Natural killer cell treated with Interleukin-12 subunit alpha and Interleukin-12 subunit beta and Interleukin-15 and Interleukin-18, amount 100 ng/mL, for 72 hours (primary cell): ENCODE measurements around the gene MN1. TPM values are rescaled to one million over a fixed set of nuclear protein-coding genes. Genes with fewer than 3 reads are reported as not detected.

Experiments
- ATAC-seq, 2 donors: fragments of 150-1000 bp; cut with Tn5 transposase in 1 of 2; sonication (Bioruptor Pico), chemical (Tn5 transposase) in 1 of 2; 2 replicates each; pipeline ENCODE4 v1.10.0; 2021
- DNase-seq: peaks from one replicate; pipeline ENCODE4 v3.0.0; 2022; ENCODE audit warnings: low spot score
- H3K27ac Mint-ChIP-seq, 2 donors: 1 replicate in 1 of 2; 2 replicates in 1 of 2; pipeline ENCODE4 v1.8.0; 2022; ENCODE audit warnings: mixed read lengths in 2 of 2, mild to moderate bottlenecking in 1 of 2, moderate library complexity in 1 of 2
- H3K27me3 Mint-ChIP-seq, 2 donors: 1 replicate in 1 of 2; 2 replicates in 1 of 2; pipeline ENCODE4 v1.8.0; 2022; ENCODE audit warnings: mixed read lengths in 2 of 2
- H3K36me3 Mint-ChIP-seq: one replicate; pipeline ENCODE4 v1.8.0; 2022; ENCODE audit warnings: mixed read lengths
- H3K4me1 Mint-ChIP-seq, 2 donors: 1 replicate in 1 of 2; 2 replicates in 1 of 2; pipeline ENCODE4 v1.8.0; 2022; ENCODE audit warnings: low read depth in 2 of 2, mixed read lengths in 2 of 2, mild to moderate bottlenecking in 1 of 2
- H3K4me3 Mint-ChIP-seq: one replicate; pipeline ENCODE4 v1.8.0; 2022; ENCODE audit warnings: mixed read lengths
- H3K9me3 Mint-ChIP-seq: 2 replicates; pipeline ENCODE4 v1.8.0; 2022; ENCODE audit warnings: mixed read lengths
- total RNA-seq, 2 donors: library from RNA; stranded (reverse); gene quantifications; one replicate each; pipeline ENCODE4 v1.2.3, GENCODE V29; 2022

Gene MN1
- total RNA-seq, 2 donors from 2014 or later: 0.61 to 2.5 TPM

DNA sequence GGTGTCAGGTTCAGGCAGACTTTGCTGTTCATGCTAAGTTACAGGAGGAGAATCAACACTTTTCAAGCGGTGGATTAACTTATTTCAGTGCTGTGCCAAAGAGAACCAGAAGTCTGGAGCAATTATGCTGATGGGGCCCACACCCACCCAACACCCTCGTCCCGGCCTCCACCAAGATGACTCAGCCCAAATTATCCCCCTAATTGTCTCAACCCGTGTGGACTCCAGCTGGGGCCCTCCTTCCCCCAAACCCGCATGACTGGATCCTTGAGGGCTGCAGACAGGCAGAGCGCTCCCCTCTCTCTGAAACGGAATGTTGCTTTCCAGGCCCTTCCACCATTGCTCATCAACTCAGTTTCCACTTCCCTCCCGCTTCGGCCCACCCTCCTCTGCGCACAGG lies 34.6 kb upstream of the MN1 start:
- no peak for DNase-seq
- Mint-ChIP-seq H3K27me3 (no peaks in the 10 kb centered on the region), H3K4me3 (no peak overlapping the region), H3K27ac (no peak overlapping the region), H3K9me3 (no peaks in the 10 kb centered on the region), H3K4me1 (peaks cover 7% of the 10 kb centered on the region in 2 donors), H3K36me3 (peaks cover 12% of the 10 kb centered on the region)
- no peak for ATAC-seq

GRCh38 chr22:27835446-27835845 lies 33.9 kb upstream of the MN1 start:
- peaks cover 7% of the 10 kb centered on the region in 2 donors for H3K4me1 Mint-ChIP-seq
- H3K27me3 Mint-ChIP-seq: no peaks in the 10 kb centered on the region
- H3K9me3 Mint-ChIP-seq: no peaks in the 10 kb centered on the region
- DNase-seq (no peak), ATAC-seq (no peak)
- no peak overlapping the region for H3K4me3 Mint-ChIP-seq
- peaks cover 12% of the 10 kb centered on the region for H3K36me3 Mint-ChIP-seq
- H3K27ac Mint-ChIP-seq: no peak overlapping the region

- Mint-ChIP-seq H3K36me3 (peaks cover 12% of the 10 kb centered on the region), H3K4me3 (no peak overlapping the region), H3K4me1 (peaks cover 7% of the 10 kb centered on the region in 2 donors), H3K27me3 (no peaks in the 10 kb centered on the region), H3K9me3 (no peaks in the 10 kb centered on the region), H3K27ac (no peak overlapping the region)
- ATAC-seq (peak in 1 of 2 donors; percentile 20), DNase-seq (no peak)
Measured at GRCh38 chr22:27834364-27835185, 33.0 kb upstream of the MN1 start.

DNA sequence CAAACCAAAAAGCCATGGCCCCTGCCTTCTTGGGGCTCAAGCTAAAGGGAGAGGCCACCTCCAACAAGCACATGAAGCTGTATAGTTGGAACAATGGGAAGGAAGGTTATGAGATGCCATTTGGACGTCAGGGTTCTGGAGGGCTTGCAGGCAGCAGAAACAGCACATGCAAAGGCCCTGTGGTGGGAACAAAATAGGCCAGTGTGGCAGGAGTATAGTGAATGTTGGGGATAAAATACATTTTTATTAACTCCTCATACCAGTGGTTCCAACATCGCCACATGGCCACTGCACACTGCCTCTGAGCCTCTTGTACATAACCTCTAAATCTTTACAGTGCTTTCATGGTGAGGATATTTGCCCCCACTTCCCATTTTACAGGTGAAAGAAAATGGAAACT lies 32.2 kb upstream of the MN1 start:
- Mint-ChIP-seq H3K27me3 (no peaks in the 10 kb centered on the region), H3K36me3 (peaks cover 10% of the 10 kb centered on the region), H3K9me3 (no peaks in the 10 kb centered on the region), H3K27ac (no peak overlapping the region), H3K4me3 (no peak overlapping the region), H3K4me1 (peaks cover 7% of the 10 kb centered on the region in 2 donors)
- ATAC-seq (no peak), DNase-seq (no peak)

- ATAC-seq (no peak), DNase-seq (no peak)
- no peak overlapping the region for H3K27ac Mint-ChIP-seq
- no peak overlapping the region for H3K4me3 Mint-ChIP-seq
- no peaks in the 10 kb centered on the region for H3K27me3 Mint-ChIP-seq
- H3K36me3 Mint-ChIP-seq: peaks cover 7% of the 10 kb centered on the region
- H3K9me3 Mint-ChIP-seq: no peaks in the 10 kb centered on the region
- peaks cover 7% of the 10 kb centered on the region in 2 donors for H3K4me1 Mint-ChIP-seq
Measured at GRCh38 chr22:27832606-27833005, 31.1 kb upstream of the MN1 start.

DNA sequence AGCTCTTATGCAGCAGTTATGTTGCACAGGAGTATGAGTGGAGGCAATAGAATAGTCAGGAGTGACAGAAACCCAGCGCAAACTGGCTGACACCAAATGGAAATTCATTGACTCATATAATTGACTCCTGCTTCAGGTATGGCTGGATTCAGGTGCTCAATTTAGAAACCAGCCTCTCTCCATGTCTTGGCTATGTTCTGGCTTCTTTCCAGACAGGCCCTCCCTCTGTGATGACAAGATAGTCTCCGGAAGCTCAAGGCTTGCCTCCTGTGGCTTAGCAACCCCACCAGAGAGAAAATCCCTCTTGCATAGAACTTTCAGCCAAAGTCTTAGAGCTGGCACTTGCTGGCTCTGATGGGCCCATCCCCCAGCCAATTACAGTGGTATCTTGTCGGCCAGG lies 28.1 kb upstream of the MN1 start:
- Mint-ChIP-seq H3K27me3 (no peaks in the 10 kb centered on the region), H3K4me3 (no peak overlapping the region)

DNA sequence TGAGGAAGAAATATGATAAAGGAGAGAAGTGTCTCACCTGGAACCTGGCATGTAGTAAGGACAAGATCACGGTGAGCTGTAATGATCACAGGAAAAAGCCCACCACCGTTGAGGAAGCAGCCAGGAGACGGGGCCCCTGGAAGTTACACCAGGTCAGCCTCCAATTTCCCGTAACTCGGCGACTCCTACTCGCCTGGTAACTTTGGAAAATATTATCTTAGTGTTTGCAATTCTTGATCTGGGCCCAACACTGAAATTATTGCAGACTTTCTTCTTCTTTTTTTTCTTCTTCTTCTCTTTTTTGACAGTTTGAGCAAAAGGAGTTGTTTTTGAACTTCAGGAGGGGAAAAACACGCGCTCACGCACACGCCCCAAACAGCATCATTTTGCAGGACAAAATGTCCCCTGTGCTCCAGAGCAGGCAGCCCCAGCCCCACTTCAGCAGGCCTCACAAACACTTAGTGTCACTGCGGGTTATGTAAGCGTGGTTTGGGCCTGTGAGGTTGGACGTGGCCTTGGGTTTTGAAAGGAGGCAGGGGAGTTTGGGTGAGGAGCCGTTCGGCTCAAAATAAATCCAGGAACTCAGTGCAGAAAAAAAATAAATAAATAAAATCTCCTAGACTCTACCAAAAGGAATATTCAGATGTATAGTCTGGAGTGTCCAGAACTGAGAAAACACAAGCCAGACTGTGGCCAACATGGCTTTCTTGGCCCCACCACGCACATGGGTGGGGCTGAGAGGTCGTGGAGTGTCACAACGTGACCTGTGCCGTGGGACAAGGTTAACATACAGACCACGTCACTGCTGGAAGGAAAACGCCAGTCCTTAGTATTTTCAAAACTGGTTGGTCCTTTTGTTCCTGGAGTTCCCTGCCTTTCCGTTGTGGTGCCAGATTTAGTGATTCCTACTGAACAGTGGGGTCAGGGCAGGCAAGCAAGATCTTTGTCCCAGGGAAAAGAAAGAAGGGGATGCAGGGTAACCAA lies 26.3 kb upstream of the MN1 start:
- Mint-ChIP-seq H3K9me3 (no peaks in the 10 kb centered on the region), H3K27ac (no peak overlapping the region), H3K4me1 (peaks cover 7% of the 10 kb centered on the region in 2 donors), H3K4me3 (no peak overlapping the region), H3K27me3 (no peaks in the 10 kb centered on the region), H3K36me3 (no peaks in the 10 kb centered on the region)
- DNase-seq: no peak
- ATAC-seq: no peak

More for the DNA sequence above, 28.1 kb upstream of the MN1 start:
- H3K9me3 Mint-ChIP-seq: no peaks in the 10 kb centered on the region
- DNase-seq (no peak), ATAC-seq (no peak)
- H3K4me1 Mint-ChIP-seq: peaks cover 7% of the 10 kb centered on the region in 2 donors
- no peaks in the 10 kb centered on the region for H3K36me3 Mint-ChIP-seq
- H3K27ac Mint-ChIP-seq: no peak overlapping the region

GRCh38 chr22:27825174-27825573 lies 23.6 kb upstream of the MN1 start:
- DNase-seq (no peak), ATAC-seq (no peak)
- Mint-ChIP-seq H3K27ac (no peak overlapping the region), H3K9me3 (no peaks in the 10 kb centered on the region), H3K27me3 (no peaks in the 10 kb centered on the region), H3K4me1 (no peaks in the 10 kb centered on the region), H3K4me3 (no peak overlapping the region), H3K36me3 (no peaks in the 10 kb centered on the region)

- Mint-ChIP-seq H3K9me3 (no peaks in the 10 kb centered on the region), H3K27me3 (no peaks in the 10 kb centered on the region), H3K4me3 (no peak overlapping the region), H3K36me3 (no peaks in the 10 kb centered on the region), H3K27ac (no peak overlapping the region), H3K4me1 (no peaks in the 10 kb centered on the region)
- DNase-seq (no peak), ATAC-seq (no peak)
Measured at GRCh38 chr22:27823221-27823620, 21.7 kb upstream of the MN1 start.

DNA sequence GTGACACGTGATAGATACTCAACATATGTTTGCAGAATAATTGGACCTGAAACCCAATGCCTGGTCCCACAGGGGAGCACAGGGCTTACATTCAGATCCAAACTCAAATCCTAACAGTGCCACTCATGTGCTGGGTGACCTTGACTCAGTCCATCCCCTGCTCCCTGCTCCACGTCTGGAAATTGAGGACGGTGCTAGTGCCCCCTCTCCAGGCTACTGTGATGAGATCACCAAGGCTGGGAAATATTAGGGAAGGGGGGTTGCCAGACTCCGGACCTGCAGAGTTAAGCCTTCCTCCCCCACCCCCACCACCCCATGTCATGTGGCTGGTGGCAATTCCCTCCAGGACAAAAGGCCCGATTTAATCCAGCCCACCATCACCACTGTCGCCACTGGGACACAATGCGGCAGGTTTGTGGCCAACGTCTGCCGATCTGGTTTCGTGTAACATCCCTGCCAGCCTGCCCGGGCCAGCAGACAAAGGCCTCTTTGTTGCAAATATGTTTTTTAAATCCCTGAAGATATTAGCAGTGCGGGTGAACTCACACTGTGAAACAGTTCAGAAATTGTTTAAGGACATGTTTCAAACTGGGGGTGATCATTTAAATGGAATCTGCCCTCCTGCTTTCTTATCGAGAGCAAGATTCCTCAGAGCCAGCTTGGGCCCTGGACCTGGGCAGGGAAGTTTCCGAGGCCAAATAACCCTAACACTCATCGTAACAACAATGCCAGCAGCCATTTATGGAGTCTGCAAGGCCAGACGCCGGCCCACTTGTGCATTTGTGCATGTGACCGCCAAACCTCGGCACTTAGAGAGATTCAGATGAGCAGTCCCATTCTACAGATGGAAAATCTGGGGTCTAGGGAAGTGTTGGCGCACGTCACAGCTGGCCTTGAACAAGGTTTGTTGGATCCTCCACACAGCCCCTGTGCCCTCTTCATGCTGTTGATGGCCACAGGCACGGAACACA lies 19.6 kb upstream of the MN1 start:
- H3K27me3 Mint-ChIP-seq: peaks cover 0 to 8% of the 10 kb centered on the region in 2 donors
- H3K4me3 Mint-ChIP-seq: no peak overlapping the region
- no peak for DNase-seq
- no peak for ATAC-seq
- no peaks in the 10 kb centered on the region for H3K4me1 Mint-ChIP-seq
- H3K36me3 Mint-ChIP-seq: no peaks in the 10 kb centered on the region
- no peak overlapping the region for H3K27ac Mint-ChIP-seq
- H3K9me3 Mint-ChIP-seq: no peaks in the 10 kb centered on the region

DNA sequence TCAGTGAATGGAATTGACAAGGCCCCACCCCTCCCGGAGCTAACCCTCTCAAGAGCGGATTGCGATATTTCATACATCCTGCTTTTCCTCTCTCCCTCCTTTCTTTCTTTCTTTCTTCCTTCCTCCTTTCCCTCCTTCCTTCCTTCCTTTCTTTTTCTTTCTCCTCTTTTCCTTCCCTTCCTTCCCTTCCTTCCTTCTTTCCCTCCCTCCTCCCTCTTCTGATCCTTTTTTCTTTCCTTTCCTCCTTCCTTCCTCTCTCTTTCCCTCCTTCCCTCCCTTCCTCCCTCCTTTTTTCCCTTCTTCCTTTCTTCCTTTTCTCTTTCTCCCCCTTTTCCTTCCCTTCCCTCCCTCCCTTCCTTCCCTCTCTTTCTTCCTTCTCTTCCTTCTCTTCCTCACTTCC lies 15.0 kb upstream of the MN1 start:
- DNase-seq (no peak), ATAC-seq (no peak)
- H3K4me3 Mint-ChIP-seq: no peak overlapping the region
- H3K36me3 Mint-ChIP-seq: no peaks in the 10 kb centered on the region
- H3K9me3 Mint-ChIP-seq: no peaks in the 10 kb centered on the region
- peaks cover 0 to 8% of the 10 kb centered on the region in 2 donors for H3K27me3 Mint-ChIP-seq
- no peaks in the 10 kb centered on the region for H3K4me1 Mint-ChIP-seq
- H3K27ac Mint-ChIP-seq: no peak overlapping the region

DNA sequence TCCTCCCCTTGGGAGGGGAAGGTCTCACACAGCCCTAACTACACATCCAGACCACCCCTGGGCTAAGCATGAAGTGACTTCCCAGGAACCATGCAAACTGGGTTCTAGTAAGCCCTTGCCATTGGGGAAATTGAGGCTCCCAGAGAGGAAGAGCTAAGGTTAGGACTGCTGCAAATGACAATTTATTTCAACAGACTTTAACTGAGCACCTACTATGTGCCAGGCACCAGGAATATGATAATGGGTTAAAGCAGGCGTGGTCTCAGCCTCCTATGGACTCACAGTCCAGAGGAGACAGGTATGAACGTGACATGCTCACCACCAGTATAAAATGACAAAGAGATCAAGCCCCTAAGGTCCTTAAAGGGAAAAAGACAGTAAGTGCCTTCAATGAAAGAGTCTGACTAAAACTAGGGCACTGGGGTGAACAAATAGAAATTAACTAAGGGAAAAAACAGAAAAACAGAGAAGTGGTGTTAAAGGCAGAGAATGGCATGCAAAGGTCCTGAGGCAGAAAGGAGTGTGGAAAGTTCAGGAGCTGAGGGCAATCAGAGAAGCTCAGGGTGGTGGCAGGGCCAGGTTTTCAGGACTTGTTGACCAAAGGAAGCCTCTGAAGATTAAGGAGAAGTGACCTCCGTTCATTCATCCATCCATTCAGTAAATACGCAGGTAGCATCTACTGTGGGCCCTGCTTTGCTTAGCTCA lies 14.4 kb upstream of the MN1 start:
- Mint-ChIP-seq H3K27me3 (peaks cover 0 to 8% of the 10 kb centered on the region in 2 donors), H3K9me3 (no peaks in the 10 kb centered on the region), H3K27ac (no peak overlapping the region), H3K4me1 (no peaks in the 10 kb centered on the region), H3K36me3 (no peaks in the 10 kb centered on the region), H3K4me3 (no peak overlapping the region)
- DNase-seq (no peak), ATAC-seq (no peak)

- no peaks in the 10 kb centered on the region for H3K4me1 Mint-ChIP-seq
- H3K27me3 Mint-ChIP-seq: peaks cover 0 to 8% of the 10 kb centered on the region in 2 donors
- no peak overlapping the region for H3K4me3 Mint-ChIP-seq
- no peak overlapping the region for H3K27ac Mint-ChIP-seq
- no peak for DNase-seq
- ATAC-seq: no peak
- no peaks in the 10 kb centered on the region for H3K9me3 Mint-ChIP-seq
- no peaks in the 10 kb centered on the region for H3K36me3 Mint-ChIP-seq
Measured at GRCh38 chr22:27814993-27815392, 13.4 kb upstream of the MN1 start.
